GM21529 (cell line): ENCODE results near the gene PEX19.
A peak's percentile ranks its signal among the peaks of the same experiment; 100 is the strongest.

Experiments
- ATAC-seq: cut with Tn5 transposase; IDR thresholded peaks from one replicate; pipeline ENCODE4 v1.9.1; 2021; ENCODE audit not compliant: unreplicated experiment

Gene PEX19

DNA sequence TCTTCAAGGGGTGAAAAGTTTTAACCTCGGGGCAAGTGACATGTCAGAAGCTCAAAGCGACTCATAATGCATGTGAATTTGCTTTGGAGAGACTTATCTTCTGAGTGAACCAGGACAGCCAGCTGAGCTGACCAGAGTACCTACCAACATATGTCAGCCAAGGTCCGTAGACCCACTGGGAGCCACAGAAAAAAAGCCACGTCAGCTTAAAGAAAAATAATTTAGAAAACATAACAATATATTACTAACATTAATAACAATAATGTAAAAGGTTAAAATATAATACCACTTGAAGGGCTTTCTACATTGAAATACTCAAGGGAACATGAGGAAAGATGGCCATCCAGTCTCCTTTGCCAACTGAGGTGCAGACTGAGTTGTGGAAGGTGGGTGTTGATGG is 6.9 kb downstream of the PEX19 start:
- no peak for ATAC-seq

DNA sequence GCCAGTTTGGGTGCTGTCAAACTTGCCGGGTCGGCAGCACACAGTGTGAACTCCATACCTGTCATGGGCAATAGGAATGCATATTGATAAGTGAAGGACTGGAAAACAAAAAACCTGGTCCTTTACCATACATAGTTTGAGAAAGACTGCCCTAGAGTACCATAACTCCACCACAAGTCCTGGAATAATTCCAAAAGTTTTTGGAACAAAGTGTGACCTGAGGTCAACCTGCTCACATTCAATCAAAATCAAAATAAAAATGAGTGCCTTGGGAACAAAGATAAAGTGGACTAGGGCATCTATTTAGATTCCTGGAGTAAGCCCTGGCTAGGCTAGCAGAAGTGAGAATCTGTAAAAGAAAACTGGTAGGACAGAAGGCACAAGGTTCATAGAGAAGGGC is 7.6 kb downstream of the PEX19 start:
- ATAC-seq = no peak

DNA sequence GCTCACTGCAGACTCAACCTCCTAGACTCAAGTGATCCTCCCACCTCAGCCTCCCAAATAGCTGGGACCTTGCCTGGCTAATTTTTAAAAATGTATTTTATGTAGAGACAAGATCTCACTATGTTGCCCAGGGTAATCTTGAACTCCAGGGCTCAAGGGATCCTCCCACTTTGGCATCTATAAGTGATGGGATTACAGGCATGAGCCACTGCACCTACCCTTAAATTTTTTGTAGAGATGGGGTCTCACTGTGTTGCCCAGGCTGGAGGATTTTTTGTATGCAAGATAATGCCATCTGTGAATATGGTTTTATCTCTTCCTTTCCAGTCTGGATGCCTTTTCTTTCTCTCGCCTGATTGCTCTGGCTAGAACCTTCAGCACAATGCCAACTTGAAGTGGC is 13.9 kb downstream of the PEX19 start:
- no peak for ATAC-seq

DNA sequence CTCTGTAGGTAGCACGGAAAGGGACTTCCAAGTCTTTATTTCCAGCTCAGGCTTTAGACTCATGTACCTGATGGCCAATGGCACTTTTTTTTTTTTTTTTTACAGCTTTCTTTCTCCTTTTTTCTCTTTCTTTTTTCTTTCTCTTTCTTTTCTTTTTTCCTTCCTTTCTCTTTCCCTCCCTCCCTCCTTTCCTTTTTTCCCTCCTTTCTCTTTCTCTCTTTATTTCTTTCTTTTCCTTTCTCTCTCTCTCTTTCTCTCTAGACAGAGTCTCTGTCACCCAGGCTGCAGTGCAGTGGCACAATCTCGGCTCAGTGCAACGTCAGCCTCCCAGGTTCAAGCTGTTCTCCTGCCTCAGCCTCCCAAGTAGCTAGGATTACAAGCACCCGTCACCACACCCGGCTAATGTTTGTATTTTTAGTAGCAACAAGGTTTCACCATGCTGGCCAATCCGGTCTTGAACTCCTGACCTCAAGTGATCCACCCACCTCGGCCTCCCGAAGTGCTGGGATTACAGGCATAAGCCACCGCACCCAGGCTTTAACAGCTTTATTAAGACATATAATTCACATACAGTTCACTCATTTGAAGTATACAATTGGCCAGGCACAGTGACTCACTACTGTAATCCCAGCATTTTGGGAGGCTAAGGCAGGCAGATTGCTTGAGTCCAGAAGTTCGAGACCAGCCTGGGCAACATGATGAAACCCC is 17.5 kb downstream of the PEX19 start:
- no peak for ATAC-seq

DNA sequence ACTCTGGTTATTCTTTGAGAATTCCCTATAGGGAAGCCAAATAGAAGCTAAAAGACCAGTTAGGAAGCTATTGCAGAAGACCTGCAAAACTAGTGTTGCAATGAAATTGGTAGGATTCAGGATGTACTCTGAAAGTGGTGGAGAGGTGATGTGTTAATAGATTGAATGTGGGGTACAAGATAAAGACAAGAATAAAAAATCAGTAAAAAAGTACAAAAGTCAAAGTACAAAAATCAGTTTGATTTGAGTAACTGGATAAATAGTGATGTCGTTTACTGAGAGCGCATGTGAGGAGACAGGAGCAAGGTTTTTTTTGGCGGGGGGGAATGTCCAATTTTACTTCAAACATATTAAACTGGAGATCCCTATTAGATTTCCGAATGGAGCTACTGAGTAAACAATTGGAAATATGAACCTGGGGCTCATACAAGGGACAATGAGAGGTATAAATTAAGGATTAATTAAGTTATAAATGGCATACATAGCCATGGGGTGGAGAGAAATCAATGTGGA is 20.1 kb downstream of the PEX19 start:
- no peak for ATAC-seq

DNA sequence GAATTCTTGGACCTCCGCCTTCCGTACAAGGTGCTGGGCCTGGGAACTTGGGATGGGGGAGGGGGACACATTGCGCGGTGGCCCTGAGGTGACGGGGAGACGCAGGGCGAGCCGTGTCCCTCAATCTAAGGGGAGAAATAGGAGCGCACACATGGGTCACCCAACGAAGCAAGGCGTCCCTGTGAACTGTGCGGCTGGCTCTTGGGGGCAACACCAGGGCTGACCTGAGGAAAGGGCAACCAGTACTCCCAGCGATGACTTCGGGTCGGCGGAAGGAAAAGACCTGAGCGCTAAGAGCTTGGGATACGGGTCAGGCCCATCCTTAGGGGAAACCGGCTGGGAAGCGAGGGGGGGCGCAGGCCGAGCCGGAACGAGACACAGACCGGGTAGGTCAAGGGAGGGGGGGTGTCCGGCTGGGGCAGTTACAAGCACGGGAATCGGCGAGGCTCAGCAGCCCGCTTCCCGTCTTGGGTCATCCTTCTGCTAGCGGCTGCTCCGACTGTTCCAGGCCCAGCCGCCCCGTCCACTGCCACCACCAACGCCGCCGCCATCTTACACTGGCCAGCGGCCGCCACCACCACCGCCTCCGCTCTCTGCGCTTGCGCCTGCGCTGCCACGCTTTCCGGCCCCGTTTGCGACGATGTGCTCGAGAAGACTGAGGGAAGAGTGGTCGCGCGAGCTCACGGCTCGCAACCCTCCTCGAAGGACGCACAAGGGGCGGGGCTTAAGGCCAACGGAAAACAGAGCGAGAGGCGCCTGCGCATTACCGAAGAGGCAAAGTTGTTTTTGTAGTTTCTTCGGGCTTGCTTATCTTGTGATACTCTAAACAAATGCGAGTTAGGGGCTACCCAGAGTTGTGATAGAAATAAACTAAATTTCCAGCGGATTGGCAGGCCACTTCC is 22.8 kb downstream of the PEX19 start, which contains the start of gene DCAF8:
Gene DCAF8, minus strand, starts transcription at position 657 of the 902 bp plus-strand sequence. CDS start 18,541 bp downstream, outside the sequence.
- ATAC-seq = peak; percentile 67

DNA sequence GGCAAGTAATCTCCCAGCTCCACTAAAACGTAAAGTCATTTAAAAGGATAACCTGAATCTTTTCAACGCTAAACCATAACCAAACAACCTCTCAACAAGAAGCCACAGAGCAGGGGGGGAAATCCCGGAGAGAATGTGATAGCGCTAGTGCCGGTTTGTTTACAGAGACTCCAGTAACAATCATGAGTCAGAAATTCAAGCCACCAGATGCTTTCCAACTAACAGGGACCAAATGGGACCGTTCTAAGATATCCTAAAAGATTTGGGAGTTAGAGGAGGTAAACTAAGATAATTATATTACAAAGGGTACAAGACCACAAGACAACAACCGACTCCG is 23.4 kb downstream of the PEX19 start:
- ATAC-seq = peak; percentile 25

DNA sequence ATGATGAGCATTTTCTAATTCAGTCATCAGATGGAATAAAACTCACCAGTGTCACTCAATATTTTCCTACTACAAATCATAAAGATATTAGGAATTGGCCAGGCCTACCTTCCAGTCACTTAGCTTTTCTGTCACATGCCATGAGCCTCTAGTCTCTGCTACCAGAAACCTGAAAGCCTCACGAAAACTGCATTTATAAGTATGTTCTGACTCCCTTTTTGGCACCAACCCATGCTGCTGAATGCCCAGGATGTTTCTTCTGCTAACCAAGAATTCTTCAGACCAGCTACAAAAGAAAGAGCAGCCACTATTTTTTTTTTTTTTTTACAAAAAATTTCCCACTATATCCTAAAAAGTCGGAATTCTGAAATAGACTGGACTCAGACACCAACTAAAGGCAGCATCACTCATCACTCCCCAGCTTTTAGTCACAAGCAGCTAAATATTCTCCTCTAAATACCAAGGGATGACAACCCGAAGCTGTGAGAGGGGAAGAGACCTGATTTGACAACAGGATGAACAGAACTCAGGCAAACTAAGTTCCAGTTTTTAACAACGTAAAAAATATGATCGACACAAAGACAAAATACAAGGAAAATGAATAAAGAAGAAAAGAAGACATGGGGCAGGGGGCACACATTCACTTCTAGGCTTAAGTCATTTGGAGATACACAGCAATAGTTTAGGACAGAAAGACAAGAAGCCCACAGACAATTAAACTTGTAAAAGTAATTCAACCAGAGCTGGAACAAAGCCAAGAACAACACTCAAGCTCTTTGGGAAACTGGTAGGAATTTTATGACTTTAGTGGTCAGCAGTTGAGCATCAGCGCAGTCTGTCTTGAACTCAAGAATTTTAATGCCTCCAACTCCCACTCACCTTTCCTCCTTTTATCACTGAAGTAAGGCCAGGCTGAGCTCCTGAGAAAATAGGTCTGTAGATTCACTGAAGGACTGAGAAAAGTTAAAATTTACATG is 24.2 kb downstream of the PEX19 start:
- ATAC-seq = no peak

DNA sequence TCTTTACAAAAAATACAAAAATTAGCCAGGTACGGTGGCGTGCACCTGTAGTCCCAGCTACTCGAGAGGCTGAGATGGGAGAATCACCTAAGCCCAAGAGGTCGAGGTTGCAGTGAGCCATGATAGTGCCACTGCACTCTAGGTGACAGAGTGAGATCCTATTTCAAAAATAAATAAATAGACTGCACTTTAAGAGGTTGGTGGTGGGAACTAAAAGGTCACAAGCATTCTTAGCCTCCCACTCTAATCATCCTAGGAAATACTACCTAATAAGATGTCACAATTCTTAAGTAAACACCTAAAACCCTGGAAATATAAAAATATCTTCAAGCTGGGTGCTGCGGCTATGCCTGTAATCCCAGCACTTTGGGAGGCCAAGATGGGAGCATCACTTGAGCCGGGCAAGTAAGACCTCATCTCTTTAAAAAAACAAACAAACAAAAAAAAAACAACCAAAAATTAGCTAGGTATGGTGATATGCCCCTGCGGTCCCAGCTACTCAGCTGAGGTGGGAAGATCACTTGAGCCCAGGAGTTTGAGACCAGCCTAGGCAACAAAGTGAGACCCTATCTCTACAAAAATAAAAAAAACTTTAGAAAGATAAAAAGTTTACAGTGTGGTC is 26.6 kb downstream of the PEX19 start:
- ATAC-seq = no peak

DNA sequence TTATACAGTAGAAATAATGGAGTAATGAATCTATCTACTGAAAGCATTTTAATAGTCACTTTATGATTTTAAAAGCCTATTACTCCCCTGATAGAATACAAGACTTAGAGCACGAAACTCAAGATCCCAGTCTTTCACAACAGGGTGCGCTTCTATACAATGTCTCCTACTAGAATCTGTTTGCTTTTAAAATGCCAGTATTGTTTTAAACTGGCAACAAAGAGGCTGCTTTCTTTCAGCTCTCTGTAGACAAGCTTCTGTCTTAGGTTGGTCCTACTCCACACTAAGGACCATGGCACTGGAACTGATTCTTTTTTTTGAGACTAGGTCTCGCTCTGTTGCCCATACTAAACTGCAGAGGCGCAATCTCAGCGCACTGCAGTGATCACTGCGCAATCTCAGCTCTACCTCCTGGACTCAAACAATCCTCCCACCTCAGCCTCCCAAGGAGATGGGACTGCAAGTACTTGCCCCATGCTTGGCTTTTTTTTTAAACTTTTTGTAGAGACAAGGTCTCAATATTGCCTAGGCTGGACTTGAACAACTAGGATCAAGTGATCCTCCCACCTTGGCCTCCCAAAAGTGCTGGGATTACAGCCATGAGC is 27.4 kb downstream of the PEX19 start:
- no peak for ATAC-seq

DNA sequence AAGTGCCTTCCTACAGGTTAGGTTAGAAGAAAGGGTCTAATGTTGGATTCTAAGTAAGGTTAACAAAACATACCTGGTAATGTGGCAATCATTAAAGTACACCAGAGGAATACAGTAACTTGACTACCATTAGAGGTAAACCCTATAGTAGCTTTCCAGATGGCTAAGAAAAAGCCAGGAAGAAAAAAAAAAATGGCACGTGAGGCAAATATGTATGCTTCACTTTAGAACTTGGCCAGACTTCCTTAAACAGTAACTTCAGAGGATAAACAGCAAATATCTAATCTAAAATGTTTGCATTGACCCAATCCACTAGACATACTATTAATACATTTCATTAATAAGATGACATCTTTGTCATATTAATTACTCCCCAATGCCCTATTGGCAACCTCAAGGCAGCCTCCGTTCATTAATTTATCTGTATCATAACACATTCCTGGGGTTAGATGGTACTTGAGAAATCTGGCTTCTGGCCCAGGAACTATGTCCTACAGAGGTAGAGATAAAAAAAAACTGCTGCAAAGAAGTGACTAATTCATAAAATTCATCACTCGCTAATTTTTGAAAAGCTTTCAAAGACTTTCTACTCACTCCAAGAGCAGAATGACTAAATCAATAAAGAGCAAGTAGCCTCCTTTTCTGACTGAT is 28.4 kb downstream of the PEX19 start:
- no peak for ATAC-seq

DNA sequence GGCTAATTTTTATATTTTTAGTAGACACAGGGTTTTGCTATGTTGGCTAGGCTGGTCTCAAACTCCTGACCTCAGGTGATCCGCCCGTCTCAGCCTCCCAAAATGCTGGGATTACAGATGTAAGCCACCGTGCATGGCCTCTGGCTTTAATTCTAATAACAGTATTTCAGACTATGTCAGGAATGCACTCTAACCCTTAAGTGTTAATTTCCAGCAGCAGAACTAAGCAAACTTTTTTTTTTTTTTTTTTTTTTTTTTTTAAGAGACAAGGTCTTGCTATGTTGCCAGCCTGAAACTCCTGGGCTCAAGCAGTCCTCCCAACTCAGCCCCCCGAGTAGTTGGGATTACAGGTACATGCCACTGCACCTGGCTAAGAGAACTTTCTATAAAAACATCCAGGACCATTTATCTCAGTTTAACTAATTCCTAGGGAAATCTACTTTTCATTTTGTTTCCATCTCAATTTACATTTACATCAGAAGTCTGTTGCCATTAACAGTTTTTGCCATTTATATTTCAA is 29.1 kb downstream of the PEX19 start:
- no peak for ATAC-seq

DNA sequence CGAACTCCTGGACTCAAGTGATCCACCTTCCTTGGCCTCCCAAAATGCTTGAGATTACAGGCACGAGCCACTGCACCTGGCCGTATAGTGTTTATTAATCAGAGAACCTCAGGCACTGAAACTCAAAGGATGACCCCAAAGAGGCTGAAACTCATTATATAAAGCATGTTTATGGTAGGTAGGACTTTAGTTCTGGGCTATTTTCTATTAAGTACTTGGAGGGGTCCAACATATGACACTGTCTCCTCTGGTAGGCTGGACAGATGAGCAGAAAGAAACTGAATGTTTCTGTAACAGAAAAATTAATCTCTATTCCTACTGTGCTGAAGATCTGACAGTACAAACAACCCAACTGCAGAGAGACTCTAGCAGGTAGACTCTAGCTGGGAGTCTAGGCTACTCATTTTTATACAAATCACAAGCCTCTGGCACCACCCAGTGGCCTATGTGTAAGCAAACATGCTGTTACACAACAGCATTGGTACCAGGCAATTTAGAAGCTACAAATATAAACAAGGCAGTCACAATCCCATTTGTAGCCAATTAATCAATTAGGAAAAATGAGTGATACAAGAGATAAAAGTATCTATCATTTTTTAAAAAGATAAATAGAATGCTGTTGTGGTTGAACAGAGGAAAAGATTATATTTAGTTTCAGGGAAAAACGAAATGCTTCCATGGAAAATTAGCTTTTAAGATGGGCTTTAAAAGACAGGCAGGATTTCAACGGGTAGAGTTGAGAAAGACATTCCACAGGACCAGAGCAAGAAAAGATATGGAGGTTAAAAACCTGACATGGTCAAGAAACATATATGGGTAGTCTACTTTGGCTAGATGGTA is 33.0 kb downstream of the PEX19 start:
- no peak for ATAC-seq

DNA sequence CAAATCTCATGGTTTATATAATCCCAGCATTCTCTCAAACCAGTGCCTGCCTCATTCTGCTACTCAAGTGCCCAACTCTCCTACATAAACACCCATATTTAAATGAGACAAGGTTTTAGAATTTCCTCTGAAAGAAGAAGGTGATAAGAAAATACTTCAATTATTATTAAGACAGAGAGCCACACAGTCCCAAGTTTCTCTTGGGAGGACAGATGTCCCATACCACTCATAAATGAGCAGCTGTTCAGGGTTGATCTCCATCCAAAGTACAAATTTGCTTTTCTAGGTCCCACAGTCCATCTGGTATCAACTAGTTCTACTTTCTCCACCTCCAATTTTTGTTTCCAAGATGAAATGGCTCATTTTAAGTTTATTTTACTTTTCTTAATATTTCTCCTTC is 33.9 kb downstream of the PEX19 start:
- no peak for ATAC-seq

DNA sequence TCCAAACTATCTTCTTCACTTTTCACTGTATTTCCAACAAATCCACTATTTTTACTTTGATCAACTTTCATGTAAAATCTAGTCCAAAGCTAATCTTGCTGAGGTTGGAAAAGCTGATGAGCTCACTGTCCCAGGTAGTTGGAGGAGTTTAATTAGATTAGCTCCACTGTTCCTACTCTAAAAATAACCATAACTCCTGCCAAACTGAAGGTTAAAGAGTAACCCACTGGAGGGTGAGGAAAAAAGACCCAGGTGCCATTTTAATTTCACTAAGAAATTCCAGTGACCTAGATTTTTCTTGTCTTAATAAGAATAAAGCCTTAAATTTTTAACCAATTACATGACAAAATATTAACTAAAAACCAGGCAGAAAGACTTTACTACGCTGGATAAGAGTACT is 37.9 kb downstream of the PEX19 start:
- ATAC-seq = no peak

DNA sequence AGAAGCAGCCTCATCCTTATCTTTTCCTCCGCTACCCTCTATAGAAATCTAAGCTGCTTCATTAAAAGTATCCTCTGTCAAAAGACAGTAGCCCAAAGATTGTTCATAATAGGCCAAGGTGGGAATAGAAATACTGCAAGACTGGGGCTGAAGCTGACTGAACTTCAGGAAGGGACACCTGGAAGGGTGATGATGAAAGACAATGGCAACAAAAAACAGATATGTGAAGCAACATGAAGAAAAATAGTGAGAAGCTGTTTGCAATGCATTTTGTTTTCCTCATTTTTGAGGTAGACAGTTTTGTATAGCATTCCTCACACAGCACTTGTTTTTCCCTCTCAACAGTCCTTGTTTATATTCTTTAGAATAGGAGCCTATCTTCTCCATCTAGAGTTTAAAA is 39.5 kb downstream of the PEX19 start:
- ATAC-seq = no peak

DNA sequence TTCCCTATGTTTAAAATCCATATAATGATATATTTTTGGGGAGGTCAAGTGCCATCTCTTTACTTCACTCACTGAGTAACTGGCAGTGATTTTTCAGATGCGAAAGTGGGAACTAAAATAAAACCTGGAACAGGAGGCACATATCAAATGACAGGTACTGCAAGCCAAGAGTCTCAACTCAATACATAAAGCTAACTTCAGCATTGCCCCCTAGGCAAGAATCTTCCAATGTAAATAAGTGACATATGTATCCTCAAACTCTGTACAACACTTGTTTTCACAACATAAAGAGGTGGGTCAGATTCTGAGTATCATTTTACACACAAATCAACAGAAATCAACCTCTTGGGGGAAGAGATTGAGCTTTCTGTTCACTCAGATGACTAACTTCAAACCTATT is 40.7 kb downstream of the PEX19 start:
- no peak for ATAC-seq

DNA sequence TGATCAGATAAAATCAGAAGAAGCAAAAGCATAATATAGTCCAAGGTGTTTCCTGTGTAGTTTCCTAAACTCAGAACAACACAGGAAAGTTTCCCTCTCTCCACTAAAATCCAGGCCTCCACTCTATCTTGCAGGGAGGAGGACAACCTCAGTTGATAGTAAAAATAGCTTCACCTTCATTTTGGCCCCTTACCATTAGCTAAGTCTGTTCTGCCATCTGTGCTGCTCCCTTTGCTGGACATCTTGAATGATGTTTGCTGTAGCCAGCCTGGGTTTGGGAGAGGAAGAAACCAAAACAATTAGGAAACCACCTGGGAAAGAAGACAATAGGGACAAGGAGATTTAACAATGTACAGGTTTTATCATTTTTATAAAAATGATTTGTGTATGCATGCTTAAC is 41.2 kb downstream of the PEX19 start:
- ATAC-seq = no peak
